Umbilical cord (tissue), 2 donors: Measurements from ENCODE around the gene DOLK. TPM values are rescaled to one million over a fixed set of nuclear protein-coding genes. Genes with fewer than 3 reads are reported as not detected.

Experiments
- DNase-seq: peaks from one replicate; pipeline ENCODE4 v3.0.0-alpha.2; 2015; ENCODE audit warnings: low spot score
- total RNA-seq: library from RNA; depleted of rRNA; stranded (reverse); fragments of >200 nt; gene quantifications from one replicate; pipeline ENCODE4 v1.2.3, GENCODE V29; 2014; ENCODE audit warnings: low replicate concordance; ENCODE audit not compliant: insufficient read depth

DOLK gene
- total RNA-seq, 1 donor from 2014 or later: 9.4 TPM

DNA sequence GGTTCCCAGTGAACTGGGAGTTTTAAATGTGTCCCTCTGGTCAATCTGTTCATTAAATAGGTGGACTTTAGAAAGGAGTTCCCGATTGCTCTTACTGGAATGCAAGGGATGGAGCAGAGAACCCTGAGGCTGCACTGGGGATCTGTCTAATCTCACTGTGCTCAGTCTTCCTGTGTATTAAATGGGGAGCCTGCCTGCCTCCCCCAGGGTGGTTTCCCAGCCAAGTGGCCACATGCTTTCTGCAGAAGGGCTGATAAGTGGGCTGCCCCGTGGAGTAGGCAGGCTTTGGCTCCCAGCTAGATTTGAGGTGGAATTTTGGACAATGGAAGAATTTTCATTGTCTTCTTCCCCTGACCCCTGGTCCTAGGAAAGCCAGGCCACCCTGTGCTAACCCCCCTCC, 40.7 kb downstream of the DOLK start:
- no peak for DNase-seq

- no peak for DNase-seq
These were observed 41.4 kb downstream of the DOLK start for GRCh38 chr9:128905964-128906363.

DNA sequence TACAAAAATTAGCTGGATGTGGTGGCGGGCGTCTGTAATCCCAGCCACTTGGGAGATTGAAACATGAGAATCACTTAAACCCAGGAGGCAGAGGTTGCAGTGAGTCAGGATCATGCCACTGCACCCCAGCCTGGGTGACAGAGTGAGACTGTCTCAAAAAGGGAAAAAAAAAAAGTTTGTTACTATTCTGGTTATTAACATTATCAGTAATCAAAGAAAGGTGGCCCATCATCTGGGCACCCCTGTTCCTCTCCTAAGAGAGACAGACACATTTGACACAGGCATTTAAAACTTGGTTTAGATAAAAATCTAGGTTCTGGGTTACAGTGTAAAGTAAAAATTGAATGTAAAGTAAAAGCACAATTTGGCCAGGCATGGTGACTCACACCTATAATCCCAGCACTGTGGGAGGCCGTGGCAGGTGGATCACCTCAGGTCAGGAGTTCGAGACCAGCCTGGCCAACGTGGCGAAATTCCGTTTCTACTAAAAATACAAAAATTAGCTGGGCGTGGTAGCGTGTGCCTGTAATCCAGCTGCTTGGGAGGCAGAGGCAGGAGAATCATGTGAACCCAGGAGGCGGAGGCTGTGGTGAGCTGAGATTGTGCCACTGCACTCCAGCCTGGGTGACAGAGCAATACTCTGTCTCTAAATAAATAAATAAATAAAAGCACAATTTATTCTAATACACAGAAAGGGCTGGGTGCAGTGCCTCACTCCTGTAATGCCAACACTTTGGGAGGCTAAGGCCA, 43.4 kb downstream of the DOLK start:
- no peak for DNase-seq

GRCh38 chr9:128903079-128903461, 44.3 kb downstream of the DOLK start:
- no peak for DNase-seq

DNA sequence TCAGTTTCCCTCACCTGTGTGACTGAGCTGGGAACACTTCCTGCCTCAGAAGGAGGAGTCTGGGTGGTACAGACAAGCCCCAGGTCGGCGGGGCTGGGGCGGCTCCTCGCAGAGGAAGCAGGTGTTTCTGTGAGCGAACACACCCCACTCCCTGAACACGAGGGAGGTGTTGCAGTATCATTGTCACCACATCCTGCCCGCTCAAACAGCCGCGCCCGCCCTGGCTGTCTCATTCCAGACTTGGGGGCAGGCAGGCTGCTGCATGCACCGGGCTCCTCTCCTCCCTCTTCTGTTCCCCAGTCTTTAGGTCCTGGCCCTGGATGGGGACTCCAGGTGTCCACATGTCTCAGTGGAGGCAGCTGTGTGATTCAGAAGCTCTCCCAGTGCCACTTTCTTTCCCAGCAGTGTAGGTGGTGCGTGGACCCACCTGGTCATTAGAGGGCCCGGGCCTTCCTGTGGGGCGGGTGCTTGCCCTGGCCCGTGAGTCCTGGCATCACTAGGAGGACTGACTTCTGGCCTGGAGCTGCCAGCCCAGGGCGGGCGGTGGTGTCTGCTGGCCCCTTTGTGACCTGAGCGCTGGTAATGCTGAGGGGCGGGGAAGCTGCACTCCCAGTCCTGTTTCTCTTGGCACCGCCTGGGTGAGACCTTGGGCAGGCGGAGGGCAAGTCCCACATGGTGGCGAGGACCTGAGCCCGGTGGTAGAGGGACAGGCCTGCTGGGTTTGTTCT, 44.9 kb downstream of the DOLK start:
- peak; percentile 63 for DNase-seq

- no peak for DNase-seq
These were observed 45.6 kb downstream of the DOLK start for GRCh38 chr9:128901822-128902221.

GRCh38 chr9:128901379-128901778, 46.0 kb downstream of the DOLK start:
- DNase-seq: no peak

GRCh38 chr9:128899566-128900322, 47.7 kb downstream of the DOLK start:
- peak; percentile 21 for DNase-seq

GRCh38 chr9:128898845-128899565, 48.4 kb downstream of the DOLK start:
- no peak for DNase-seq

DNA sequence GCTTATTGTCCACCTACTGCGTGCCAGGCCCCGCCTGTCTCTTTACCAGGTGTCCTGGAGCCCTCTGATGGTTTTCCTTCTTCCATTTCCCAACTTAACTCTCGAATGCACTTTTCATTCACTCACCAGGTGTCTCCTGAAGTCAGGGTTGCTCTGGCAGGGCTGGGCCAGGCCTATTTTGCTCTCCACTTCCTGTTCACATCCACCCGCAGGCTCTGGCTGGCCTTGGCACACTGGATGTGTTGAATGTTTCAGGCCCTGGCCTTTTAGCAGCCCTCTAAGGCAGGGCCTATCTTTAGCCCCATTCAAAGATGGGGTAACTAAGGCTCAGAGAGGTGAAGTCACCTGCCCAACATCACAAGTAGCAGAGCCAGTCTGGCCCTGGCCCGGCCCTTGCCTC, 49.0 kb downstream of the DOLK start:
- no peak for DNase-seq

- no peak for DNase-seq
These were observed 51.8 kb downstream of the DOLK start for GRCh38 chr9:128895556-128895955.

Other genes with a start within 250 kb of the DOLK start
- gene PKN3, start 245.1 kb downstream of the DOLK start, total RNA-seq: 1.7 TPM
- 6.5 TPM for gene ZDHHC12, start 223.5 kb downstream of the DOLK start, total RNA-seq
- gene ZER1, start 175.7 kb downstream of the DOLK start, total RNA-seq: 15.4 TPM
- gene TBC1D13, start 160.3 kb downstream of the DOLK start, total RNA-seq: 6.5 TPM
- 7.2 TPM for gene ENDOG, start 129.1 kb downstream of the DOLK start, total RNA-seq
- gene SPOUT1, start 117.8 kb downstream of the DOLK start, total RNA-seq: 7.7 TPM
- 3.9 TPM for gene KYAT1, start 65.7 kb downstream of the DOLK start, total RNA-seq
- 25.0 TPM for gene LRRC8A, start 65.5 kb downstream of the DOLK start, total RNA-seq
- 24.3 TPM for gene PHYHD1, start 26.6 kb downstream of the DOLK start, total RNA-seq
- gene NUP188, start 96 bp upstream of the DOLK start, total RNA-seq: 30.1 TPM
- 28.4 TPM for gene SH3GLB2, start 80.7 kb upstream of the DOLK start, total RNA-seq
- 9.1 TPM for gene MIGA2, start 89.0 kb upstream of the DOLK start, total RNA-seq
- 4.8 TPM for gene DOLPP1, start 133.5 kb upstream of the DOLK start, total RNA-seq
- 27.9 TPM for gene CRAT, start 163.2 kb upstream of the DOLK start, total RNA-seq
- 24.1 TPM for gene PTPA, start 163.8 kb upstream of the DOLK start, total RNA-seq
- gene IER5L, start 230.7 kb upstream of the DOLK start, total RNA-seq: 33.5 TPM